Natural killer cell (primary cell): Measurements from ENCODE around the gene SLC6A7. TPM values are rescaled to one million over a fixed set of nuclear protein-coding genes. Genes with fewer than 3 reads are reported as not detected.

Experiments
- ATAC-seq, 3 donors: fragments of 150-1000 bp in 2 of 3; fragments of 200-7000 bp in 1 of 3; cut with Tn5 transposase; 1 replicate in 1 of 3; 2 replicates in 2 of 3; pipeline ENCODE4 v1.10.0; 2021; ENCODE audit warnings: mild to moderate bottlenecking in 2 of 3, moderate library complexity in 2 of 3
- DNase-seq, 2 donors: peaks; one replicate each; pipeline versions ENCODE4 v3.0.0 to v3.0.0-alpha.2; 2013 to 2021; ENCODE audit warnings: mixed read lengths in 1 of 2
- H3K27ac ChIP-seq: one replicate; pipeline ENCODE4 v1.5.1; 2013; ENCODE audit warnings: mild to moderate bottlenecking, low read length
- H3K27me3 ChIP-seq: one replicate; pipeline ENCODE4 v1.6.1; 2013; ENCODE audit warnings: low read length; ENCODE audit not compliant: control insufficient read depth, insufficient read depth
- H3K36me3 ChIP-seq: one replicate; pipeline ENCODE4 v1.6.1; 2013; ENCODE audit warnings: low read length; ENCODE audit not compliant: control insufficient read depth, insufficient read depth
- H3K4me1 ChIP-seq: one replicate; pipeline ENCODE4 v1.6.1; 2013; ENCODE audit warnings: low read length; ENCODE audit not compliant: control insufficient read depth, insufficient read depth
- H3K4me3 ChIP-seq: one replicate; pipeline ENCODE4 v1.5.1; 2013; ENCODE audit warnings: low read length
- H3K9me3 ChIP-seq: one replicate; pipeline ENCODE4 v1.6.1; 2013; ENCODE audit warnings: low read length; ENCODE audit not compliant: control insufficient read depth, insufficient read depth
- H3K27ac Mint-ChIP-seq, 2 donors: one replicate each; pipeline ENCODE4 v1.8.0; 2022; ENCODE audit warnings: mild to moderate bottlenecking in 2 of 2, mixed read lengths in 2 of 2, moderate library complexity in 1 of 2
- H3K27me3 Mint-ChIP-seq, 2 donors: one replicate each; pipeline ENCODE4 v1.8.0; 2022; ENCODE audit warnings: low read depth in 2 of 2, mixed read lengths in 2 of 2
- H3K36me3 Mint-ChIP-seq: one replicate; pipeline ENCODE4 v1.8.0; 2022; ENCODE audit warnings: mixed read lengths
- H3K4me1 Mint-ChIP-seq, 2 donors: one replicate each; pipeline ENCODE4 v1.8.0; 2022; ENCODE audit warnings: mixed read lengths in 2 of 2
- H3K4me3 Mint-ChIP-seq: one replicate; pipeline ENCODE4 v1.8.0; 2022; ENCODE audit warnings: mild to moderate bottlenecking, moderate library complexity, mixed read lengths
- H3K9me3 Mint-ChIP-seq, 2 donors: one replicate each; pipeline ENCODE4 v1.8.0; 2022; ENCODE audit warnings: mixed read lengths in 2 of 2
- CTCF ChIP-seq: fragments of 200-600 bp; IDR thresholded peaks from one replicate; pipeline ENCODE4 v1.8.0; 2022; ENCODE audit warnings: antibody characterized with exemption
- WGBS: methylation state at CpG from one replicate; pipeline ENCODE4 v1.1.7; 2013; ENCODE audit warnings: missing lambda C conversion rate; ENCODE audit not compliant: insufficient coverage; 5-methylcytosine and 5-hydroxymethylcytosine counted together
- intact Hi-C: fragments of 100-400 bp; cut with micrococcal nuclease; formaldehyde crosslinking; loops from one replicate; pipeline ENCODE4 v1.14.2; 2022
- total RNA-seq, 4 donors: library from RNA; stranded (reverse); fragments of 120-200 nt in 1 of 4; gene quantifications; one replicate each; pipeline versions ENCODE4 v1.2.3 to v1.2.4, GENCODE V29; 2013 to 2022

SLC6A7 gene
- total RNA-seq, 3 donors from 2014 or later (not counting 1 experiment from before 2014, with no cell fraction given): not detected

DNA sequence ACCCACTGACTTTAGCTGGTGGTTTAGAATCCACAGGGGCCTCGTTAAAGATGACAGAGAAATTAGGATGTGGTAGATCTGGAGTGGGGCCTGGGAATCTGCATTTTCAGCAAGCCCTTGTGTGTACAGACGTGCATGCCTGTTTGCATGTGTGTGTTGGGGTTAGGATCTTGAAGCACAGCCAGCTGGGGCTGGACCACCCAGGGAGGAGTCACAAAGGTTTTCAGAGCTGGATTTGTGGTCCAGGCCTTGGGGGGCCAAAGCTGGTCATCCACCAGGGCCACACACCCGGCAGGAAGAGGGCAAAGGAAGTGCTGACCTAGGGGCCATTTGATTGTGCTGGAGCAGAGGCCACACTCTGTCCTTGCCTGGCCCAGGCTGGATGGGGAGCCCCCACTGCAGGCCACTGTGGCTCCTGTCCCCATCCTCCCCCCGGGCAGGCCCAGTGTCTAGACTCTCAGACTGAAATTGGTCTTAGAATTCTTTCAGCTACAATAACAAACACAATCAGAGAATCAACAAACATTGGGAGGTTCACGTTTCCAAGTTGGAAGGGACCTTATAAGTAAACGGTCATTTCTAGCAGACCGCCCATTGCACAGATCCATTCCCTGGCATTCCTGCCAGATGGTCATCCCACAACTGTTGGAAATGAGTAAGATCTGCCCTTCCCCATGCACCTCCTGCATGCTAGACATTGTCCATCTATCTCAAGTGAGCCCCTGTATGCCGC lies 13.0 kb upstream of the SLC6A7 start:
- Mint-ChIP-seq H3K9me3 (no peaks in the 10 kb centered on the region), H3K4me1 (no peaks in the 10 kb centered on the region), H3K27me3 (peaks cover 15 to 22% of the 10 kb centered on the region in 2 donors), H3K36me3 (no peaks in the 10 kb centered on the region), H3K27ac (no peak overlapping the region), H3K4me3 (no peak overlapping the region)
- ATAC-seq: no peak
- no peaks in the 10 kb centered on the region for H3K4me1 ChIP-seq
- no peaks in the 10 kb centered on the region for H3K27me3 ChIP-seq
- no peaks in the 10 kb centered on the region for H3K9me3 ChIP-seq
- no peaks in the 10 kb centered on the region for H3K36me3 ChIP-seq
- WGBS: 90% methylated on average over 8 of the region's 8 CpGs
- no peak for TF ChIP-seq CTCF
- no peak for DNase-seq
- H3K4me3 ChIP-seq: no peak overlapping the region
- no peak overlapping the region for H3K27ac ChIP-seq
- intact Hi-C loops: no loop called here

DNA sequence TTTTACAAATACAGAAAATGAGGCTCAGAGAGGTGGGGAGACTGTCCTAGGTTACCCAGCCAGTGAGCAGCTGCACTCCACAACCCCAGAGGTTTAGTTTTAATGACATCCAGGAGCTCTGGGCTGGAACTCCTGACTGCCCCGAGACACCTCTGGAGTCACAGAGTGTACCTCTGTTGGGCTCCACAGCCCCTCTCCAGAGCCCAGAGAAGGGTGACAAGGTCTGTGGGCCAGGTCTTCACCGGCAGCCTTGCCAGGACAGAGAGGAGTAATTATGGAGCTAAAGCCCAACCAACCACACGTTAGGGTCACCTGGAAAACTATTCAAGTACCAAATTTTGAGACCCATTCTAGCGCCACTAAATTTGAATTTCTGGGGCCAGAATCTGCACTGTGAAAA lies 12.1 kb upstream of the SLC6A7 start:
- H3K9me3 ChIP-seq: no peaks in the 10 kb centered on the region
- H3K27me3 ChIP-seq: no peaks in the 10 kb centered on the region
- Mint-ChIP-seq H3K4me3 (no peak overlapping the region), H3K4me1 (no peaks in the 10 kb centered on the region), H3K36me3 (no peaks in the 10 kb centered on the region), H3K9me3 (no peaks in the 10 kb centered on the region), H3K27me3 (peaks cover 15 to 17% of the 10 kb centered on the region in 2 donors), H3K27ac (no peak overlapping the region)
- no peak for DNase-seq
- no peak for ATAC-seq
- no peaks in the 10 kb centered on the region for H3K4me1 ChIP-seq
- intact Hi-C loops: no loop called here
- no peak overlapping the region for H3K4me3 ChIP-seq
- no peak for TF ChIP-seq CTCF
- H3K27ac ChIP-seq: no peak overlapping the region
- 92% methylated on average over 4 of the region's 4 CpGs for WGBS
- H3K36me3 ChIP-seq: no peaks in the 10 kb centered on the region

- Mint-ChIP-seq H3K27me3 (peaks cover 12 to 14% of the 10 kb centered on the region in 2 donors), H3K36me3 (no peaks in the 10 kb centered on the region), H3K27ac (no peak overlapping the region), H3K9me3 (no peaks in the 10 kb centered on the region), H3K4me1 (no peaks in the 10 kb centered on the region), H3K4me3 (no peak overlapping the region)
- ATAC-seq (no peak), DNase-seq (no peak)
- intact Hi-C loops: no loop called here
- Histone ChIP-seq H3K9me3 (no peaks in the 10 kb centered on the region), H3K4me1 (no peaks in the 10 kb centered on the region), H3K36me3 (no peaks in the 10 kb centered on the region), H3K4me3 (no peak overlapping the region), H3K27ac (no peak overlapping the region), H3K27me3 (no peaks in the 10 kb centered on the region)
- WGBS: 62% methylated on average over 3 of the region's 4 CpGs
- no peak for TF ChIP-seq CTCF
Observed at GRCh38 chr5:150178262-150178661, 11.6 kb upstream of the SLC6A7 start.
